Activated naive CD8-positive, alpha-beta T cell treated with anti-CD3 and anti-CD28 coated beads, Interleukin-2, amount 50 U/mL, for 24 hours (primary cell): ENCODE results near the gene ZNF860.

Experiments used
- ATAC-seq: fragments of 150-1000 bp; cut with Tn5 transposase; one replicate; pipeline ENCODE4 v1.10.0; 2021
- DNase-seq: peaks from one replicate; pipeline ENCODE4 v3.0.0; 2021
- H3K27ac Mint-ChIP-seq: one replicate; pipeline ENCODE4 v1.8.0; 2021; ENCODE audit warnings: mild to moderate bottlenecking, mixed read lengths
- H3K27me3 Mint-ChIP-seq: one replicate; pipeline ENCODE4 v1.8.0; 2021; ENCODE audit warnings: mixed read lengths
- H3K36me3 Mint-ChIP-seq: one replicate; pipeline ENCODE4 v1.8.0; 2021; ENCODE audit warnings: low read depth, mixed read lengths
- H3K4me1 Mint-ChIP-seq: one replicate; pipeline ENCODE4 v1.8.0; 2021; ENCODE audit warnings: mixed read lengths
- H3K4me3 Mint-ChIP-seq: one replicate; pipeline ENCODE4 v1.8.0; 2021; ENCODE audit warnings: mild to moderate bottlenecking, moderate library complexity, mixed read lengths
- H3K9me3 Mint-ChIP-seq: one replicate; pipeline ENCODE4 v1.8.0; 2021; ENCODE audit warnings: mixed read lengths

ZNF860 gene

DNA sequence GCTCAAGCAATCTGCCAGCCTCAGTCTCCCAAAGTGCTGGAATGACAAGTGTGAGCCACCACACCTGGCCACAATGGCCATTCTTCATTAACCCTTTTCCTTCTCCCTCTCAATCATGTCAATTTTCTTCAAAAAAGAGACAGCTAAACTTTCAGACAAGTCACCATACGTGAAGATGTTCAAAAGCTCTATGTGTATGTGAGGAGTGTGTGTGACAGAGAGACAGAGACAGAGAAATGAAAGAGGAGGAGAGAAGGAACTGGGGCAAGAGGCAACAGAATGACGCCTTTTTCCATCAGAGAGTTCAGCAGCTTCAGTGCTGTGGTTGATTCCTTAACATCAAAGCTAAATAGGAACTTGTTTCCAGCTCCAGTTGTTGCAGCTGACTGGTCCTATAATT, 27.9 kb upstream of the ZNF860 start:
- DNase-seq (no peak), ATAC-seq (no peak)
- Mint-ChIP-seq H3K9me3 (peaks cover 18% of the 10 kb centered on the region), H3K27me3 (no peaks in the 10 kb centered on the region), H3K4me1 (peaks cover 4% of the 10 kb centered on the region), H3K4me3 (no peak overlapping the region), H3K27ac (no peak overlapping the region), H3K36me3 (peaks cover 4% of the 10 kb centered on the region)

DNA sequence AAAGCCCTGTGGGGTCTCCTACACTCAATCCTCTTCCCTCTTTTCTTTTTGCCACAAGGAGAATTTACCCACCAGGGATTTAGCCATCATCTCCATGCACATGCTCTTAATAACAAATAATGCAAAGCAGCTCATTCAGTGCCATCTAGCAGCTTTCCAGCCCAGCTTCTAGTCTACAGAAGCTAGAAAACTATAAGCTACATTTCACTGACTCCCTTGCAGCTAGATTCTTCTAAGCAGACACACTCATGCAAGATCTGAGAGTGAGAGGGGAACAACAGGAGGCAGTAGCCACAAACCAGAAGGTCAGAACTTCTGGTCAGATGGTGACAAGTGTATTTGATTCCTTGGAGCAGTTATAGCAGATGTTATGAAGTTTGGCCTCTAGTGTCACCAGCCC, 26.0 kb upstream of the ZNF860 start:
- DNase-seq: no peak
- peaks cover 4% of the 10 kb centered on the region for H3K36me3 Mint-ChIP-seq
- H3K27ac Mint-ChIP-seq: no peak overlapping the region
- H3K9me3 Mint-ChIP-seq: peaks cover 18% of the 10 kb centered on the region
- H3K4me3 Mint-ChIP-seq: no peak overlapping the region
- no peak for ATAC-seq
- peaks cover 5% of the 10 kb centered on the region for H3K4me1 Mint-ChIP-seq
- H3K27me3 Mint-ChIP-seq: no peaks in the 10 kb centered on the region

DNA sequence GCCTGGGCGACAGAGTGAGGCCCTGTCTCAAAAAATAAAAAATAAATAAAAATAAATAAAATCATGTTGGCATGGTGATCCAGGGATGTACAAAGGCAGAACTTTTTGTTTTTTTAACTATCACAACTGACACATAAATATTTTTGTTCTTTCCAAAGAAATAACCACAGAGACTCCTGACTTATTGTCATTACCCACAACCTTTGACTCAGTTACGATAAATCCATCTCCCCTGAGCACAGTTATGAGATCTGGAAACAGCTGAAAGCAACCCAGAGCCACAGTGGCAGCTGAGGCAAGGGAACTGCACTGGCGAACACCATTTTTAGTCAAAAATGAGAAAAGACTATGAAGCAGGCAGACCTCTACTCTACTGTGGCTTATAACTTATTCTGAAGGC, 24.4 kb upstream of the ZNF860 start:
- Mint-ChIP-seq H3K4me1 (peaks cover 11% of the 10 kb centered on the region), H3K27me3 (no peaks in the 10 kb centered on the region), H3K27ac (no peak overlapping the region), H3K36me3 (peaks cover 4% of the 10 kb centered on the region), H3K4me3 (no peak overlapping the region), H3K9me3 (peaks cover 18% of the 10 kb centered on the region)
- DNase-seq (no peak), ATAC-seq (no peak)

DNA sequence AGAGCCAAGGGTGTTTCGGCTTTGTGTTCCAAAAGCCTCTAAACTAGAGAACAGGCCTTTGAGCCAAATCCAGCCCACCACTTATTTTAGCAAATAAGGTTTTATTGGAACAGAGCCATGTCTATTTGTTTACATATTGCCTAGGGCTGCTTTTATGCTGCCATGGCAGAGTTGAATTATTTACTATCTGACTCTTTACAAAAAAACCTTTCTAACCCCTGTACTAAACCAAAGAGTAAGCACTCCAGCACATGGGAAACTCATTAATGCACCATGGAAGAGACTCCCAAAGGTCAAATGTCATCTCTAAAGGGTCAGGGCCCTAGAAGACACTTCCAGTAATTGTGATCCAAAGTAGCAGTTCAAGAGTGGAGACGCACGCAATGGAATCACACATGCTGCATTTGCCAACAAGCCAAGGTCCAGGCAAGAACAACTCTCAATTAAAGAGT, 22.8 kb upstream of the ZNF860 start:
- no peak overlapping the region for H3K27ac Mint-ChIP-seq
- peaks cover 18% of the 10 kb centered on the region for H3K9me3 Mint-ChIP-seq
- H3K27me3 Mint-ChIP-seq: no peaks in the 10 kb centered on the region
- H3K4me1 Mint-ChIP-seq: peaks cover 15% of the 10 kb centered on the region
- H3K4me3 Mint-ChIP-seq: no peak overlapping the region
- DNase-seq (no peak), ATAC-seq (no peak)
- H3K36me3 Mint-ChIP-seq: peaks cover 4% of the 10 kb centered on the region

DNA sequence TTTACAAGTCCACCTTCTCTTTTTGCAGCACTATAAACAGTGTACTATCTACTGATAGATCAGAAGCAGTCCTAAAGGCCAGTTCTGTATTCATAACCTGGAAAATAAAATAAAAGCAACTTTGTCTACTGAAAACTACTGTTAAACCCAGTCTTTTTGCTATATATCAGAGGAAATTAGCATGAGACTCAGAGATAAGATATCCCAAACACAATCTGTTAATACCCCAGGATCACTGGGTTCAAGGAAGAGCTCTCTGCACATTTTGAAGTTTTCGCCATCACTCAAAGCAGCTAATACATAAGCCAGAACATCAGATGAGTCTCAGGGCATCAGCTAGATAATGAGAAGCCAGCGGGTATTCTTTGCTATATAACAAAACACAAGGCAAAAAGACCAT, 22.3 kb upstream of the ZNF860 start:
- Mint-ChIP-seq H3K36me3 (peaks cover 4% of the 10 kb centered on the region), H3K27ac (no peak overlapping the region)
- ATAC-seq: no peak

DNA sequence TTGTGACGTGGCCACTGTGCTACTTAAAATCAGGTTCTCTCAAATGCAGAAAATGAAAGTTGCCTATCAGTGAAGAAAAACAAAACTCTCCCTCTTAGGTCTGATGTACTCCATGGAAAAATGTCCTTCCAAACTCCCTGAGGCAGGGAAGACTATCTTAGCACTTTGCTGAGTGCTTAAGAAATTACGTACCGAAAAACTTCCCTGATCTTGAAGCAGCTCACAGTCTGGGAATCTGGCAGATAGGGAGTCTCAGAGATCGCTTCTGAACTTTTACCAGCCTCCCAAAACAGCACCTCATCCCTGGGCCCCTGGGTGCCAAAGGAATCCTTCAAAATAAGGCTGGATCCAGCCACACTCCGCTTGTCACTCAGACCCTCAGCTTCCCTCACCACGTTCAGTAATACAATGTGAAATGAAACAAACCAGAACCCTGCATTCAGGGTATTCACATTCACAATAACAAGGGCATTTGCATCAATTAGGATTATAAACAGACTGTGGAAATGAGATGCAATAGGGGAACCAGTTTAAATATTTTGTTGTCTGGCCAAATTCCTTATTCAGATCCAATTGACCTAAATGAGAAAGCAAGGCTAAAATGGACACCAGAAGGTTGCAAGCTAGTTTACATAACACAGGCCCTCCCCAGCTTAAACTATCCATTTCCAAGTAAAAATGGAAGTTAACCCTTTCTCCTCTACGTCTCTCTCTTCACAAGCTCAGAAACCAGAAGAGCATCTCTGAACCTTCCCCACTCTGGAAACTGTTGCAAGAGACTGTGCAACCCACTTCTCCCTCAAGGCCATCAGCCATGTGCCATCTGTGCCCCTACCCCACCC, 21.4 kb upstream of the ZNF860 start:
- no peak for DNase-seq
- H3K36me3 Mint-ChIP-seq: peaks cover 4% of the 10 kb centered on the region
- peaks cover 8% of the 10 kb centered on the region for H3K9me3 Mint-ChIP-seq
- H3K27me3 Mint-ChIP-seq: no peaks in the 10 kb centered on the region
- no peak for ATAC-seq
- no peak overlapping the region for H3K4me3 Mint-ChIP-seq
- H3K4me1 Mint-ChIP-seq: peaks cover 18% of the 10 kb centered on the region
- H3K27ac Mint-ChIP-seq: peak overlapping the region; percentile 61

More for the DNA sequence above, 22.3 kb upstream of the ZNF860 start:
- DNase-seq: no peak
- Mint-ChIP-seq H3K27me3 (no peaks in the 10 kb centered on the region), H3K4me3 (no peak overlapping the region), H3K9me3 (peaks cover 18% of the 10 kb centered on the region), H3K4me1 (peaks cover 18% of the 10 kb centered on the region)

DNA sequence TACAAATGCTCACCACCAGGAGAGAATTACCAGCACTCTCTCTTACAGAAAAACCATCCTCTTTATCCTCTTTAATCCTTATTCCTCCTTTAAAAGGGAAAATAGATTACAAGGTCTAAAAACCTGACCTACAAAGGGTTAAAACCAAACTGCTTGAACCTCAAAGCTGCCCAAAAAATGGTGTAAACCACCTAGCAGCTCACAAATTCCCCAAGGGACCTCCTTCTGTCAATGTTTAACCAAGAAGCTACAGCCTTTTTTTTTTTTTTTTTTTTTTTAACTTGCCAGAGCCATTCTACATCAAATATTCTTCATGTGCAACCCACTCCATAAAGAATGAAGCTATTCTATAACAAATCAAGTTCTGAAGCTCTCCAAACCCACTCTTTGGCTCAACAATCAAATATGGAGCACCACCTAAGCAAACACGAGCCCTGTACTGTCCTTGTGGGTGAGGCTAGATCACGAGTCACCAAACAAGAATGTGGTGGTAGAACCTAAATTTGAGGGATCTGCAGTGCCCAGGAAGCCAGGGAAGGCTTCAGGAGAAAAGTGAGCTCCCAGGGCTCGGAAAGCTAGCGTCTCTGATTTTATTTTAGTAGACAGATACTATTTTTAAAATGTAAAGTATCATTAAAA, 20.6 kb upstream of the ZNF860 start:
- Mint-ChIP-seq H3K4me3 (no peak overlapping the region), H3K27me3 (no peaks in the 10 kb centered on the region), H3K4me1 (peaks cover 18% of the 10 kb centered on the region), H3K9me3 (peaks cover under 1% of the 10 kb centered on the region), H3K36me3 (no peaks in the 10 kb centered on the region), H3K27ac (peak overlapping the region; percentile 9)
- no peak for ATAC-seq
- DNase-seq: no peak

DNA sequence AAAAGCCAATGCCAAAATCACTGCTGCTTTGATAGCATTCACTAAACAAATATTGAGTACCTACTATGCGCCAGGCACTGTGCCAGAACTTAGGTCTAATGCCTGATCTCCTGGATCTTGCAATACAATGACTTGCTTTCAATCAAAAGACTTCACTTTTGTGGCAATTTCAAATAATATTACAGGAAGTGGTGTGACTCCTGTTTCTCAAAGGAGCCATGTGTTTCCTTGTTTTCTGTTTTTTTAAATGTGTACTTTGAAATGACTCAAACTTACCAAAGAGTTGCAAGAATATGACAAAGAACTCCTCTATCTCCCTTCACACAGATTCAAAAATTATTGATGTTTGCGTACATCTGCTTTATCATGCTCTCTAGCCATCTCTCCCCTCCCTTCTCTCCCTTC, 18.7 kb upstream of the ZNF860 start:
- DNase-seq (no peak), ATAC-seq (no peak)
- H3K4me3 Mint-ChIP-seq: no peak overlapping the region
- H3K9me3 Mint-ChIP-seq: no peaks in the 10 kb centered on the region
- no peak overlapping the region for H3K27ac Mint-ChIP-seq
- H3K36me3 Mint-ChIP-seq: no peaks in the 10 kb centered on the region
- H3K27me3 Mint-ChIP-seq: no peaks in the 10 kb centered on the region
- peaks cover 18% of the 10 kb centered on the region for H3K4me1 Mint-ChIP-seq

DNA sequence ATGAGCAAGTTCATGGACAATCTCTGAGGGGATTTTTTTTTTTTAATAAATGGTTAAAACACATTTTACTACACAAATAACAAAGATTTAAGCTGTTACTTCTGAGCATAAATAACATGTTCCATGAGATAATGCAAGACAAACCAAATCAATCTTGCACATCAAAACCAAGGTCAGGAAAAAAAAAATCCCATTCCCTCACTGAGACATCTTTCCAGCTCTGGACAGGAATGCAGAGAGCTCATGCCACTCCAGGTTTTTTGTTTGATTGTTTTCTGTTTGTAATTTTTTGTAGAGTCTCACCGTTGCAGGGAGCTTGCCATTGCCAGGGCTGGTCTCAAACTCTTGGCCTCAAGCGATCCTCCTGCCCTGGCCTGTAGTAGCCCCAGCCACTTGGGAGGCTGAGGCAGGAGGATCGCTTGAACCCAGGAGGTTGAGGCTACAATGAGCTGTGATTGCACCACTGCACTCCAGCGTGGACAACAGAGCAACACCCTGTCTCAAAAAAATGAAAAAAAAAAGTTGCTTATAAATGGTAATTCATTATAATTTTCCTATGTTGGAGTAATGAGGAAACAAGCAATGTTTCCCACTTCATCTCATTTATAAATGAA, 14.5 kb upstream of the ZNF860 start:
- no peaks in the 10 kb centered on the region for H3K9me3 Mint-ChIP-seq
- DNase-seq (no peak), ATAC-seq (no peak)
- peaks cover 10% of the 10 kb centered on the region for H3K4me1 Mint-ChIP-seq
- H3K27me3 Mint-ChIP-seq: no peaks in the 10 kb centered on the region
- H3K27ac Mint-ChIP-seq: no peak overlapping the region
- H3K36me3 Mint-ChIP-seq: no peaks in the 10 kb centered on the region
- no peak overlapping the region for H3K4me3 Mint-ChIP-seq

DNA sequence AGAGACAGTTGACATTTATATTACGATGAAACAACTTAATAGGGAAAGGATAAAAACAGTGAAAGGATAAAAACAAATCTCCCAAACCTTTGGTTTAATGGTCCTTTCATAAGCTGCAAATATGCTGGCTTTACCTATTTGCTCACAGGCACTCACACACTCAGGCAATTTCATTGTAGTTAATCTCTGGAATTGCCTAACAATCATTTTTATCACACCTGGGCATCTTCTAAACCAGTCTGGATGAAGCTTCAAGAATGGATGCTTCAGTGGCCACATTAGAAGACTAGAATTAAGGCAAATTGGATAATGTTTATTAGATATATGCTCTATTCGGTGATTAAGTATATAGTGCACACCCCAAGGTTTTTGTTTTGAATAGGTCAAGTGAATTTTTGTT, 14.0 kb upstream of the ZNF860 start:
- no peaks in the 10 kb centered on the region for H3K27me3 Mint-ChIP-seq
- no peak overlapping the region for H3K4me3 Mint-ChIP-seq
- no peak for DNase-seq
- no peaks in the 10 kb centered on the region for H3K9me3 Mint-ChIP-seq
- H3K27ac Mint-ChIP-seq: no peak overlapping the region
- H3K4me1 Mint-ChIP-seq: peaks cover 12% of the 10 kb centered on the region
- ATAC-seq: no peak
- no peaks in the 10 kb centered on the region for H3K36me3 Mint-ChIP-seq

DNA sequence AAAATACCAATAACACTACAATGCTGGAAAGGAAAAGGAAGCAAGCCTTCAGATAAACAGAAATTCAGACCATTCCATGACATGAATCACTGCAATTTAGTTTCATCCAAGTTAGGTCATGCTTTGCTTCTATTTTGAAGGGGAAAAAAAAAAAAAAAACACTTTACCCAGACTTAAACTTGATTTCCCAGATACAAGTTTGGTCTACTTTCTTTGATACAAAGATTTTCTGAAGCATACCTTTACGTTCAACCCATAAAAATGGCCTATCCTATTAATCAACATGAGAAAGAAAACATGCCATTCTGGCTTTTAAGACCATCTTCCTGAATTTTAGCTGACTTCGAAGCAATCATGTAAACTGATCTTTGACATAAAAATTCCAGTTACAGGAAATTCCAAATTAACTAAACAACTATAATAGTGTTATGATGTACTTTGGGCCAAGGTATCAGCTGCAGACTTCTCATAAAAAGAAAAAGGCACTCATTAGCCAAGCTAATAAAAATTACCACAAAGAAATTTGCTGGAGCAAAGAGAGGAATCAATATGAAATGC, 13.1 kb upstream of the ZNF860 start:
- H3K4me3 Mint-ChIP-seq: no peak overlapping the region
- H3K27me3 Mint-ChIP-seq: no peaks in the 10 kb centered on the region
- no peaks in the 10 kb centered on the region for H3K36me3 Mint-ChIP-seq
- no peaks in the 10 kb centered on the region for H3K9me3 Mint-ChIP-seq
- no peak overlapping the region for H3K27ac Mint-ChIP-seq
- H3K4me1 Mint-ChIP-seq: peaks cover 7% of the 10 kb centered on the region
- ATAC-seq (no peak), DNase-seq (no peak)

DNA sequence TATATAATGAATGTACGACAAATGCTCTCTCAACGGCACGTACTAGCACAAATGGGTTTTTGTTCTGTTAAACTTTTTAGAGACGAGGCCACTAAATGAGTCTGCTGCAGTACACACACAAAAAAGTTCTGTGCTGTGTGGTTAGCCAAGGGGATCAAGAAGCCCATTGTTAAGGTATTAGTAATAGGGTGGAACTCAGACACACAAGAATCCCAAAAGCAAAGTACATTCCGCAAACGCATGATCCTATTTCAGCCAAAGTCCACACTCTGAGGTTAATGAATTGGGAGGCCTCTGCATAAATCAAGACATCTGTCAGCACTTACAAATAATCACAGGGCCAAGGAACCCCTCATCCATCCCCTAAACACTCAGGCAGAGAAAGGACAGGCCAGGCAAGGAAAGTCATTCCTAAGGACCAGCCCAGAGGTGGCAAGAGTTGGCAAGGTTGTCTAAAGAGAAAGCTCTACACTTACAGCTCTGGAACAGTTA, 12.6 kb upstream of the ZNF860 start:
- ATAC-seq: no peak
- no peaks in the 10 kb centered on the region for H3K36me3 Mint-ChIP-seq
- DNase-seq: no peak
- no peak overlapping the region for H3K27ac Mint-ChIP-seq
- H3K4me1 Mint-ChIP-seq: peaks cover 4% of the 10 kb centered on the region
- H3K9me3 Mint-ChIP-seq: no peaks in the 10 kb centered on the region
- no peak overlapping the region for H3K4me3 Mint-ChIP-seq
- H3K27me3 Mint-ChIP-seq: no peaks in the 10 kb centered on the region

DNA sequence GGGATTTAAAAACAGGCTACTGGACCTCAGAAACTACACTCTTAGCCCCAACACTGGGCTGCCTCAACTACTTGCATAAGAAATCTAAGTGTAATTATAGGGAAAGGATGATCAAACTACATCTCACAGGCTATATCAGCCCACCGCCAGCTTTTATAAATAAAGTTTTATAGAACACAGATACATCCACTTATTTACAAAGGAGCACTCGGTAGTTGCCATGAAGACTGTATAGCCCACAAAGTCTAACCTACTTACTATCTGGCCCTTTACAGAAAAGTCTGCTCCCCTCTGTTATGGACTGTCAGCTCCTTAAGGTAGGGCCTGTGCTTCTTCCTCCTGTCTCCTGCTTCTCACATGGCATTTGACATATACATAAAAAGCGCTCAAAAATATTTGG, 9.9 kb upstream of the ZNF860 start:
- Mint-ChIP-seq H3K27me3 (peaks cover 8% of the 10 kb centered on the region), H3K27ac (no peak overlapping the region), H3K9me3 (no peaks in the 10 kb centered on the region), H3K4me1 (peaks cover 3% of the 10 kb centered on the region), H3K4me3 (no peak overlapping the region), H3K36me3 (no peaks in the 10 kb centered on the region)
- DNase-seq (no peak), ATAC-seq (no peak)

DNA sequence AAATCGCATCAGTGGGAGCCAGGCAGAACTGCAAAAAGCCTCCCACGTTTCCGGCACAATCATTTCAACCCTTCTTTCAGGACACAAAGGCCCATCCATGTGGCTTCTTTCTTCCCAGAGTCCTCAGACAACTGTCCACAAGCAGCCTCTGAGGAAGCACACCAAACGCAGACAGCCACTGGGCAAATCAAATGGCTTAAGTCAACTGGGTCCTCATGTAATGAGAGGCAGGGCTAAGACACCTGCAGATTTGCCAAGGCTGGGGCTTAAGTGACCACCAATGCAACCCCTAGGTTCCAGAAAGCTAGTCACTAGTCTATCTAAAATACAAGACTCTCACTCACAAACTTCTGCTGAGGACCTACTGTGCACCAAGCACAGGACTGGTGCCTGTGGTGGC, 8.5 kb upstream of the ZNF860 start:
- Mint-ChIP-seq H3K4me1 (peaks cover 7% of the 10 kb centered on the region), H3K36me3 (no peaks in the 10 kb centered on the region), H3K27ac (no peak overlapping the region), H3K27me3 (peaks cover 18% of the 10 kb centered on the region), H3K9me3 (no peaks in the 10 kb centered on the region), H3K4me3 (no peak overlapping the region)
- ATAC-seq (no peak), DNase-seq (no peak)

DNA sequence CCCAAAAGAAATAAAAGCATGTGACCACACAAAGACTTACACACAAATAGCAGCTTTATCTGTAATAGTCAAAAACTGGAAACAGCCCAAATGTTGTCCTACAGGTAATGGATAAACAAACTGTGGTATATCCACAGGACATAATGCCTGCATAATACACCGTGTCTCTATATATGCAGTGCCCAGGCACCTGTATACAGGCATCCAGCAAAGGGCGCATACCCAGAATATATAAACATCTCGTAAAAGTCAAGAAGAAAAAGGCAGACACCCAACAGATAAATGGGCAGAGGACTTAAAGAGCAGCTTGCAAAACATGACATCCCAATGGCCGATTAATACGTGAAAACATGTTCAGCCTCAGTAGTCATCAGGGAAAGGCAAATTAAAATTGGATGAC, 7.7 kb upstream of the ZNF860 start:
- no peak for ATAC-seq
- H3K36me3 Mint-ChIP-seq: no peaks in the 10 kb centered on the region
- no peak for DNase-seq
- H3K4me1 Mint-ChIP-seq: peaks cover 14% of the 10 kb centered on the region
- no peak overlapping the region for H3K4me3 Mint-ChIP-seq
- no peaks in the 10 kb centered on the region for H3K9me3 Mint-ChIP-seq
- no peak overlapping the region for H3K27ac Mint-ChIP-seq
- peaks cover 22% of the 10 kb centered on the region for H3K27me3 Mint-ChIP-seq
